Measurements from ENCODE around the gene ACTRT3.

Gene ACTRT3

GRCh38 chr3:169813278-169813677, 43.9 kb upstream of the ACTRT3 start:
- no peak for TF ChIP-seq CREB1 (IDR thresholded peaks at IDR 0.05; ENCODE audit: low read depth)
- no peak for TF ChIP-seq TAF1 (IDR thresholded peaks at IDR 0.05; ENCODE audit: low read depth)
- TF ChIP-seq MAX (IDR thresholded peaks at IDR 0.05) = no peak
- no peak for TF ChIP-seq ZBTB7A (IDR thresholded peaks at IDR 0.05; ENCODE audit: low read depth)
- no peak for TF ChIP-seq YY1 (IDR thresholded peaks at IDR 0.05; ENCODE audit: low read depth)
- TF ChIP-seq USF1 (IDR thresholded peaks at IDR 0.05) = no peak
- TF ChIP-seq FOXM1 (IDR thresholded peaks at IDR 0.05; ENCODE audit: borderline replicate concordance, low read depth) = no peak
- no peak for TF ChIP-seq EP300 (IDR thresholded peaks at IDR 0.05; ENCODE audit: borderline replicate concordance)
- no peak for TF ChIP-seq REST (IDR thresholded peaks at IDR 0.05; ENCODE audit: low read depth)
- TF ChIP-seq NFIC (IDR thresholded peaks at IDR 0.05) = no peak
- TF ChIP-seq EGR1 (IDR thresholded peaks at IDR 0.05) = no peak

- no peak for TF ChIP-seq EP300 (IDR thresholded peaks at IDR 0.05; ENCODE audit: borderline replicate concordance)
- TF ChIP-seq NFIC (IDR thresholded peaks at IDR 0.05) = no peak
- TF ChIP-seq ZBTB7A (IDR thresholded peaks at IDR 0.05; ENCODE audit: low read depth) = no peak
- TF ChIP-seq MAX (IDR thresholded peaks at IDR 0.05) = no peak
- TF ChIP-seq YY1 (IDR thresholded peaks at IDR 0.05; ENCODE audit: low read depth) = no peak
- TF ChIP-seq TAF1 (IDR thresholded peaks at IDR 0.05; ENCODE audit: low read depth) = no peak
- TF ChIP-seq CREB1 (IDR thresholded peaks at IDR 0.05; ENCODE audit: low read depth) = no peak
- no peak for TF ChIP-seq USF1 (IDR thresholded peaks at IDR 0.05)
- TF ChIP-seq EGR1 (IDR thresholded peaks at IDR 0.05) = no peak
- TF ChIP-seq TCF12 (IDR thresholded peaks at IDR 0.05; ENCODE audit: low read depth) = no peak
- TF ChIP-seq REST (IDR thresholded peaks at IDR 0.05; ENCODE audit: low read depth) = no peak
- TF ChIP-seq CEBPB (IDR thresholded peaks at IDR 0.05) = no peak
- no peak for TF ChIP-seq FOXM1 (IDR thresholded peaks at IDR 0.05; ENCODE audit: borderline replicate concordance, low read depth)
- TF ChIP-seq TEAD4 (IDR thresholded peaks at IDR 0.05) = no peak
- TF ChIP-seq RAD21 (IDR thresholded peaks at IDR 0.05; ENCODE audit: low read depth) = no peak
These were observed 43.2 kb upstream of the ACTRT3 start, which contains the start of the genes LRRC34 and LRRIQ4 for GRCh38 chr3:169812332-169813235. TSS of gene LRRC34 (minus strand) at chr3:169812904. CDS start at chr3:169812548, 356 bp downstream. TSS of gene LRRIQ4 (plus strand) at chr3:169812870. CDS start at chr3:169821922, 9,052 bp downstream.

GRCh38 chr3:169811631-169812331, 42.4 kb upstream of the ACTRT3 start:
- no peak for TF ChIP-seq EP300 (IDR thresholded peaks at IDR 0.05; ENCODE audit: borderline replicate concordance)
- TF ChIP-seq FOXM1 (IDR thresholded peaks at IDR 0.05; ENCODE audit: borderline replicate concordance, low read depth) = no peak
- no peak for TF ChIP-seq CREB1 (IDR thresholded peaks at IDR 0.05; ENCODE audit: low read depth)
- no peak for TF ChIP-seq USF1 (IDR thresholded peaks at IDR 0.05)

- TF ChIP-seq RAD21 (IDR thresholded peaks at IDR 0.05; ENCODE audit: low read depth) (no peak), TAF1 (IDR thresholded peaks at IDR 0.05; ENCODE audit: low read depth) (no peak), EP300 (IDR thresholded peaks at IDR 0.05; ENCODE audit: borderline replicate concordance) (no peak), TCF12 (IDR thresholded peaks at IDR 0.05; ENCODE audit: low read depth) (no peak), CEBPB (IDR thresholded peaks at IDR 0.05) (no peak), USF1 (IDR thresholded peaks at IDR 0.05) (no peak), MAX (IDR thresholded peaks at IDR 0.05) (no peak), TEAD4 (IDR thresholded peaks at IDR 0.05) (no peak), YY1 (IDR thresholded peaks at IDR 0.05; ENCODE audit: low read depth) (no peak), ZBTB7A (IDR thresholded peaks at IDR 0.05; ENCODE audit: low read depth) (no peak), REST (IDR thresholded peaks at IDR 0.05; ENCODE audit: low read depth) (no peak), CREB1 (IDR thresholded peaks at IDR 0.05; ENCODE audit: low read depth) (no peak)
These were observed 40.0 kb upstream of the ACTRT3 start for GRCh38 chr3:169809230-169809795.
